Upper lobe of left lung (tissue), 6 donors: ENCODE data around the gene SLC7A10. TPM values are rescaled to one million over a fixed set of nuclear protein-coding genes. Genes with fewer than 3 reads are reported as not detected.

Experiments
- ATAC-seq, 2 donors: fragments of 200-7000 bp; cut with Tn5 transposase; one replicate each; pipeline ENCODE4 v1.9.1; 2022; ENCODE audit warnings: mild to moderate bottlenecking in 2 of 2, moderate library complexity in 2 of 2; ENCODE audit not compliant: low FRiP score in 2 of 2
- DNase-seq, 2 donors: peaks; one replicate each; pipeline ENCODE4 v3.0.0-alpha.2; 2019 to 2020
- H3K27ac ChIP-seq, 4 donors: fragments of 200-600 bp; sonication (generic); one replicate each; pipeline ENCODE4 v1.5.1; 2016 to 2019
- H3K27me3 ChIP-seq, 4 donors: fragments of 200-600 bp; sonication (generic); one replicate each; pipeline ENCODE4 v1.5.1; 2017 to 2019
- H3K36me3 ChIP-seq, 4 donors: fragments of 200-600 bp; sonication (generic); one replicate each; pipeline ENCODE4 v1.5.1; 2016 to 2019
- H3K4me1 ChIP-seq, 4 donors: fragments of 200-600 bp; sonication (generic); one replicate each; pipeline ENCODE4 v1.5.1; 2018 to 2019
- H3K4me3 ChIP-seq, 4 donors: fragments of 200-600 bp; sonication (generic); one replicate each; pipeline ENCODE4 v1.5.1; 2017 to 2019; ENCODE audit warnings: mild to moderate bottlenecking in 2 of 4, moderate library complexity in 1 of 4
- H3K9me3 ChIP-seq, 4 donors: fragments of 200-600 bp; sonication (generic); one replicate each; pipeline ENCODE4 v1.5.1; 2018 to 2019
- CTCF ChIP-seq, 6 experiments: fragments of 450-650 bp in 4 of 6; fragments of 200-600 bp in 2 of 6; sonication (generic) in 2 of 6; IDR thresholded peaks; one replicate each; pipeline ENCODE4 v1.5.1; 2016 to 2019; ENCODE audit warnings: antibody characterized with exemption in 6 of 6
- EP300 ChIP-seq, 4 donors: sonication (generic); formaldehyde crosslinking; IDR thresholded peaks; one replicate each; pipeline ENCODE4 v1.5.1; 2017; ENCODE audit warnings: antibody characterized with exemption in 4 of 4, control low read depth in 2 of 4
- POLR2A ChIP-seq, 4 donors: fragments of 450-650 bp; IDR thresholded peaks; one replicate each; pipeline ENCODE4 v1.5.1; 2016 to 2017; ENCODE audit warnings: antibody characterized with exemption in 4 of 4, mild to moderate bottlenecking in 2 of 4
- POLR2AphosphoS5 ChIP-seq, 2 donors: sonication (generic); formaldehyde crosslinking; IDR thresholded peaks; one replicate each; pipeline ENCODE4 v1.5.1; 2017; ENCODE audit warnings: antibody characterized with exemption in 2 of 2
- WGBS, 2 donors: methylation state at CpG; one replicate each; pipeline ENCODE4 v1.1.5; 2017 to 2018; 5-methylcytosine and 5-hydroxymethylcytosine counted together
- total RNA-seq, 6 donors: library from RNA; depleted of rRNA in 4 of 6; stranded (reverse); fragments of >200 nt in 4 of 6; gene quantifications; one replicate each; pipeline versions ENCODE4 v1.1.0 to v1.2.1, GENCODE V29; 2016 to 2021
- donor health status: DM: no; HTN: no; CAD: no; lungs with moderate emphysema.
- donor health status: DM: no; HTN: yes; CAD: no; lungs with severe emphysema.

SLC7A10 gene
- total RNA-seq, 6 donors from 2014 or later: 0.29 to 2.1 (median 0.47) TPM; not detected in 2

- Histone ChIP-seq H3K36me3 (peaks cover 0 to 18% (median 9%) of the 10 kb centered on the region in 4 donors), H3K27me3 (no peaks in the 10 kb centered on the region), H3K4me3 (no peak overlapping the region), H3K4me1 (no peaks in the 10 kb centered on the region), H3K9me3 (no peaks in the 10 kb centered on the region), H3K27ac (no peak overlapping the region)
- peak in 1 of 2 donors; percentile 42 for DNase-seq
- WGBS, 2 donors: 91 to 94% methylated on average over 4 to 11 of the region's 15 CpGs
- ATAC-seq: no peak
- TF ChIP-seq POLR2AphosphoS5 (IDR thresholded peaks at IDR 0.05) (no peak), CTCF (IDR thresholded peaks at IDR 0.05) (no peak), POLR2A (IDR thresholded peaks at IDR 0.05) (no peak), EP300 (IDR thresholded peaks at IDR 0.05) (no peak)
Measured at GRCh38 chr19:33201886-33202545, 23.6 kb downstream of the SLC7A10 start.

GRCh38 chr19:33201473-33201872, 24.2 kb downstream of the SLC7A10 start:
- Histone ChIP-seq H3K27me3 (no peaks in the 10 kb centered on the region), H3K4me3 (no peak overlapping the region), H3K9me3 (no peaks in the 10 kb centered on the region), H3K36me3 (peaks cover 0 to 18% (median 6%) of the 10 kb centered on the region in 4 donors), H3K27ac (no peak overlapping the region), H3K4me1 (no peaks in the 10 kb centered on the region)
- ATAC-seq (no peak), DNase-seq (peak in 1 of 2 donors; percentile 42)
- TF ChIP-seq EP300 (IDR thresholded peaks at IDR 0.05): no peak
- no peak for TF ChIP-seq POLR2AphosphoS5 (IDR thresholded peaks at IDR 0.05)
- no peak for TF ChIP-seq CTCF (IDR thresholded peaks at IDR 0.05)
- no peak for TF ChIP-seq POLR2A (IDR thresholded peaks at IDR 0.05)
- WGBS, 2 donors: 88 to 94% methylated on average over 6 of the region's 6 CpGs

- Histone ChIP-seq H3K27ac (no peak overlapping the region), H3K4me3 (no peak overlapping the region), H3K36me3 (peaks cover 0 to 4% (median 1%) of the 10 kb centered on the region in 4 donors), H3K27me3 (no peaks in the 10 kb centered on the region), H3K9me3 (no peaks in the 10 kb centered on the region), H3K4me1 (peaks cover 8 to 15% (median 11%) of the 10 kb centered on the region in 4 donors)
- TF ChIP-seq EP300 (IDR thresholded peaks at IDR 0.05) (no peak), POLR2AphosphoS5 (IDR thresholded peaks at IDR 0.05) (no peak), POLR2A (IDR thresholded peaks at IDR 0.05) (no peak), CTCF (IDR thresholded peaks at IDR 0.05) (no peak)
- WGBS, 2 donors: 68% methylated on average over 6 to 8 of the region's 8 CpGs
- DNase-seq (no peak), ATAC-seq (no peak)
Measured at GRCh38 chr19:33199441-33200265, 26.0 kb downstream of the SLC7A10 start.

GRCh38 chr19:33198169-33198568, 27.5 kb downstream of the SLC7A10 start:
- Histone ChIP-seq H3K27ac (no peak overlapping the region), H3K4me3 (no peak overlapping the region), H3K4me1 (peaks cover 8 to 22% (median 11%) of the 10 kb centered on the region in 4 donors), H3K9me3 (no peaks in the 10 kb centered on the region), H3K27me3 (no peaks in the 10 kb centered on the region), H3K36me3 (peaks cover 0 to 4% (median 0%) of the 10 kb centered on the region in 4 donors)
- ATAC-seq: no peak
- WGBS, 2 donors: 86 to 97% methylated on average over 5 to 7 of the region's 7 CpGs
- no peak for TF ChIP-seq POLR2AphosphoS5 (IDR thresholded peaks at IDR 0.05)
- no peak for TF ChIP-seq POLR2A (IDR thresholded peaks at IDR 0.05)
- TF ChIP-seq EP300 (IDR thresholded peaks at IDR 0.05): no peak
- no peak for TF ChIP-seq CTCF (IDR thresholded peaks at IDR 0.05)
- peak in 1 of 2 donors; percentile 44 for DNase-seq
